Upper lobe of right lung (tissue), 1 donor: ENCODE data around the gene HIBADH. TPM values are rescaled to one million over a fixed set of nuclear protein-coding genes. Genes with fewer than 3 reads are reported as not detected.

ENCODE experiments used
- ATAC-seq: fragments of 200-7000 bp; cut with Tn5 transposase; one replicate; pipeline ENCODE4 v1.9.1; 2020; ENCODE audit warnings: mild to moderate bottlenecking, moderate library complexity
- DNase-seq: peaks from one replicate; pipeline ENCODE4 v3.0.0-alpha.2; 2020
- H3K27ac ChIP-seq: fragments of 200-600 bp; one replicate; pipeline ENCODE4 v1.8.0; 2022
- H3K27me3 ChIP-seq: fragments of 200-600 bp; one replicate; pipeline ENCODE4 v1.8.0; 2022; ENCODE audit warnings: mild to moderate bottlenecking
- H3K36me3 ChIP-seq: fragments of 200-600 bp; one replicate; pipeline ENCODE4 v1.8.0; 2022
- H3K4me1 ChIP-seq: fragments of 200-600 bp; one replicate; pipeline ENCODE4 v1.8.0; 2022
- H3K4me3 ChIP-seq: fragments of 200-600 bp; one replicate; pipeline ENCODE4 v1.8.0; 2022; ENCODE audit warnings: mild to moderate bottlenecking
- H3K9me3 ChIP-seq: fragments of 200-600 bp; one replicate; pipeline ENCODE4 v1.8.0; 2022
- intact Hi-C: fragments of 100-400 bp; cut with DNase I; formaldehyde crosslinking; loops from one replicate; pipeline ENCODE4 v1.11.0; 2022
- total RNA-seq: library from RNA; stranded (reverse); fragmentation: NEBNext Ultra II Directional; extraction: Animal tissue kit (Norgen Biotek cat#: 25700); gene quantifications from one replicate; pipeline ENCODE4 v1.2.1, GENCODE V29; 2021
- TF ChIP-seq, protein P1 (sequence below): fragments of 200-600 bp; IDR thresholded peaks from one replicate; pipeline ENCODE4 v1.8.0; 2022; ENCODE audit warnings: antibody characterized with exemption
- donor health status: DM: no; HTN: yes; CAD: no; lungs with severe emphysema.

The HIBADH gene
- total RNA-seq, 1 donor from 2014 or later, result 23.7 TPM

DNA sequence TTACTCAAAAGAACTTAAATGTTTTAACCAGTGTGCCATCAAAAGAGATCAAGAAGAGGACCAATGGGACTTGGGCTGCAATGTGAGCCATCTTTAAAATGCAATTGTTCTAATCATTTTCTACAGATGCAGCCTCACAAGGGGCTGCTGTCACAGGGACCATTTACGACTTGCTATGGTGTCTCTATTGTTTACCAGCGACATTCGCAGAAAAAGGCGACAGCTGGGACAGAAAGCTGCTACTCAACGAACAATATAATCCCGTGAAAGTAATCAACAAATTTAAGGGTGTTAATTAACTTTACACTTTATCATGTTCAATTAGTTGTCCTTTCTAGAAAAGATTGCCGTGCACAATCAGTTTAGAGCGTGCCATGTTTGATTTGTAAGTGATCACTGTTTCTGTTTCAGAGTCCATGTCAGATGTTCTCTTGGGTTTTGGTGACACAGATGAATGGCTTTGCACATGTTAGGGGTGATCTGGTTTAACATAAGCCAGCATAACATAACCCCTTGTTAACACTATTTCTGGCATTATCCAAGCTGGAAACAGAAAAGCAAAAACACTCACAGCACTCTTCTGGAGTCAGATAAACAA is 110.8 kb downstream of the HIBADH start:
- no peaks in the 10 kb centered on the region for H3K36me3 ChIP-seq
- H3K27ac ChIP-seq, result no peak overlapping the region
- H3K27me3 ChIP-seq, result no peaks in the 10 kb centered on the region
- ATAC-seq, result no peak
- H3K4me1 ChIP-seq, result no peaks in the 10 kb centered on the region
- no peaks in the 10 kb centered on the region for H3K9me3 ChIP-seq
- TF ChIP-seq, protein P1, sequence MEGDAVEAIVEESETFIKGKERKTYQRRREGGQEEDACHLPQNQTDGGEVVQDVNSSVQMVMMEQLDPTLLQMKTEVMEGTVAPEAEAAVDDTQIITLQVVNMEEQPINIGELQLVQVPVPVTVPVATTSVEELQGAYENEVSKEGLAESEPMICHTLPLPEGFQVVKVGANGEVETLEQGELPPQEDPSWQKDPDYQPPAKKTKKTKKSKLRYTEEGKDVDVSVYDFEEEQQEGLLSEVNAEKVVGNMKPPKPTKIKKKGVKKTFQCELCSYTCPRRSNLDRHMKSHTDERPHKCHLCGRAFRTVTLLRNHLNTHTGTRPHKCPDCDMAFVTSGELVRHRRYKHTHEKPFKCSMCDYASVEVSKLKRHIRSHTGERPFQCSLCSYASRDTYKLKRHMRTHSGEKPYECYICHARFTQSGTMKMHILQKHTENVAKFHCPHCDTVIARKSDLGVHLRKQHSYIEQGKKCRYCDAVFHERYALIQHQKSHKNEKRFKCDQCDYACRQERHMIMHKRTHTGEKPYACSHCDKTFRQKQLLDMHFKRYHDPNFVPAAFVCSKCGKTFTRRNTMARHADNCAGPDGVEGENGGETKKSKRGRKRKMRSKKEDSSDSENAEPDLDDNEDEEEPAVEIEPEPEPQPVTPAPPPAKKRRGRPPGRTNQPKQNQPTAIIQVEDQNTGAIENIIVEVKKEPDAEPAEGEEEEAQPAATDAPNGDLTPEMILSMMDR, result no peak
- intact Hi-C loops, result no loop called here
- DNase-seq, result no peak
- H3K4me3 ChIP-seq, result no peak overlapping the region

DNA sequence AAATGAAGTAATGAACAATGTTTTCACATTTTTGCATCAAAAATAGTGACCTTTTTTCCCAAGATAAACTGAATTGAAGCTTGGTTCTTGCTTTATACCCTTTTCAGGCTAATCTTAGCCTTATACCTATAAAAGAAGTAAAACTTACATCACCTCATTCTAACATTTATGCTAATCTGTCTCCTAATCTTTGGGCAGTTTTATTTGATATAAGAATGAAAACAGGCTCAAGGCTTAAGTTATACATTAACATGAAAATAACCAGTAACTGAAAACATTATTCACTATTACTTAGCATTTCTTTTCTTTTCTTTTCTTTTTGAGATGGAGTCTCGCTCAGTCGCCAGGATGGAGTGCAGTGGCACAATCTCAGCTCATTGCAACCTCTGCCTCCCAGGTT is 113.1 kb downstream of the HIBADH start:
- Histone ChIP-seq H3K27ac (no peak overlapping the region), H3K4me3 (no peak overlapping the region), H3K36me3 (no peaks in the 10 kb centered on the region), H3K4me1 (no peaks in the 10 kb centered on the region), H3K27me3 (no peaks in the 10 kb centered on the region), H3K9me3 (no peaks in the 10 kb centered on the region)
- TF ChIP-seq, protein P1, result no peak
- intact Hi-C loops, result no loop called here
- DNase-seq, result no peak
- no peak for ATAC-seq

DNA sequence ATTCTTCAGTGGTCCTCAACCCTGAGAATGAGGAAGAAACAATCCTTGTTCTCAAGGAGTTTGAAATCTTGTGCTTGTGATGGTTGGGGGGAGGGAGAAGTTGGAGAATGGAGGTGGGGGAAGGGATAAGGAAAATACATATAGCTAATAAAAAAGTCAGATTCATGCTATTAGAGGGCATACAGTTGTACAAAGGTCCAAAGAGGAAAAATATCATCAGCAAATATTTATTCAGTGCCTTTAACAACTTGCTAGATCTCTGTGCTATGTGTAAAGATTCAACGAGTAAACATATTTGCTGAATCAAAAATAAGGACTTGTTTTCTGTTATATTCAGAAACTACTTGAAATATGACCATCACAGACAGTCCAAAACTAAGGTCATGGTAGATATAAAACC is 114.4 kb downstream of the HIBADH start:
- H3K4me3 ChIP-seq, result no peak overlapping the region
- TF ChIP-seq, protein P1, result no peak
- no peaks in the 10 kb centered on the region for H3K27me3 ChIP-seq
- H3K27ac ChIP-seq, result no peak overlapping the region
- intact Hi-C loops, result no loop called here
- H3K9me3 ChIP-seq, result no peaks in the 10 kb centered on the region
- H3K36me3 ChIP-seq, result no peaks in the 10 kb centered on the region
- no peaks in the 10 kb centered on the region for H3K4me1 ChIP-seq
- DNase-seq, result no peak
- no peak for ATAC-seq

DNA sequence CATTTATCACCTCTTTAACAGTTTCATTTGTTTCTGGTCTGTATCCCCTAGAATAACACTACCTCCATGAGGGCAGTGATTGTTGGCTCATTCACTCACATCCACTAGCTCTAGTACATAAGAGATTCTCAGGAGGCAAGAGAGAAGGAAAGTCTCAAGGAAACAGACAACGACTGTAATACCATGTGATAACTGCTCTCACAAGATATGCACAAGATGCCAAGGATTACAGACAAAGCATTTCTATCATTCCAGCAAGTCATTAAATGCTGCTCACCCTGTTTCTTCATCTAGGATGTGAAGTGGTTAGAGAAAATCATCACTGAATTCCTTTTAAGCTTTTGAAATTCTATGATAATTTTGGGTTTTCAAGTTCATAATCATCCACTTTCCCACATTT is 115.3 kb downstream of the HIBADH start:
- TF ChIP-seq, protein P1, result no peak
- intact Hi-C loops, result no loop called here
- ATAC-seq, result no peak

DNA sequence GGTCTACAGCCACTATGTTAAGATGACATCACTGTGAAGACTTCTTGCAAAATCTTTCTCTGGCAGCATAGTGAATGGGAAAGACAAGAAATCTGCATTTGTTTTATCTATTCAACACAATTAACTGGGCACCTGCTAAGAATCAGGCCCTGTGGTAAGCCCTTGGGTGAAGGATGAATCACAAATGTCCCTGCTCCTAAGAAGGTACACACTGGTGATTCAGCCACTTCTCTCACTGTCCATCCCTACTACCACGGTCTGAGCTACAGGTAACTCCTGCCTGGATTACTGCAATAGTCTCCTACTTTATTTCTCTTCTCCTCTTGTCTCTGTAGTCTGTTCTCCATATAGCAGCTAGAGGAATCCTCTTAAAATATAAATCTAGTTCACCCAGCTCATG is 116.1 kb downstream of the HIBADH start:
- no peak overlapping the region for H3K4me3 ChIP-seq
- H3K36me3 ChIP-seq, result peaks cover 10% of the 10 kb centered on the region
- ATAC-seq (no peak), DNase-seq (no peak)
- H3K27ac ChIP-seq, result no peak overlapping the region
- no peaks in the 10 kb centered on the region for H3K4me1 ChIP-seq
- no peaks in the 10 kb centered on the region for H3K27me3 ChIP-seq
- TF ChIP-seq, protein P1, result no peak
- no peaks in the 10 kb centered on the region for H3K9me3 ChIP-seq
- intact Hi-C loops, result no loop called here

More for the DNA sequence above, 115.3 kb downstream of the HIBADH start:
- no peak for DNase-seq
- no peaks in the 10 kb centered on the region for H3K4me1 ChIP-seq
- H3K27ac ChIP-seq, result no peak overlapping the region
- no peaks in the 10 kb centered on the region for H3K9me3 ChIP-seq
- H3K4me3 ChIP-seq, result no peak overlapping the region
- no peaks in the 10 kb centered on the region for H3K27me3 ChIP-seq
- peaks cover 2% of the 10 kb centered on the region for H3K36me3 ChIP-seq

- no peaks in the 10 kb centered on the region for H3K27me3 ChIP-seq
- DNase-seq (no peak), ATAC-seq (no peak)
- TF ChIP-seq, protein P1, result no peak
- no peak overlapping the region for H3K27ac ChIP-seq
- no peak overlapping the region for H3K4me3 ChIP-seq
- no peaks in the 10 kb centered on the region for H3K4me1 ChIP-seq
- intact Hi-C loops, result no loop called here
- peaks cover 9% of the 10 kb centered on the region for H3K36me3 ChIP-seq
- no peaks in the 10 kb centered on the region for H3K9me3 ChIP-seq
Measured at GRCh38 chr7:27535795-27536194, 126.9 kb downstream of the HIBADH start.
